PC-3 (cell line): ENCODE measurements around the gene TGM2. TPM values are rescaled to one million over a fixed set of nuclear protein-coding genes. Genes with fewer than 3 reads are reported as not detected.

Source experiments
- ATAC-seq: fragments of 200-7000 bp; cut with Tn5 transposase; 2 replicates; pipeline ENCODE4 v1.9.1; 2020; ENCODE audit warnings: mild to moderate bottlenecking, moderate library complexity
- BruUV-seq: library from RNA; stranded (reverse); fragments of 400-500 nt; replicated peaks from 2 replicates; lab custom pipeline; 2021; lab: Mats Ljungman, UMichigan
- CTCF ChIA-PET: fragments of 300-600 bp; sonication (Branson Sonifier 250); formaldehyde crosslinking; loops from one replicate; lab custom pipeline; 2022; ENCODE audit warnings: antibody characterized with exemption; lab: Charles Lee
- POLR2A ChIA-PET: fragments of 300-600 bp; sonication (Branson Sonifier 250); formaldehyde crosslinking; loops from one replicate; lab custom pipeline; 2022; ENCODE audit warnings: antibody characterized with exemption; ENCODE audit not compliant: unreplicated experiment; lab: Charles Lee
- DNase-seq: peaks from one replicate; pipeline ENCODE4 v3.0.0-alpha.2; 2015
- H2AFZ ChIP-seq: fragments of 300-600 bp; sonication (generic); 2 replicates; pipeline ENCODE4 v1.6.0; 2016; ENCODE audit warnings: antibody characterized with exemption, low read length
- H3F3A ChIP-seq: fragments of 300-600 bp; sonication (generic); one replicate; pipeline ENCODE4 v1.6.0; 2017; ENCODE audit warnings: antibody characterized with exemption, low read length, control low read depth, mild to moderate bottlenecking; ENCODE audit not compliant: unreplicated experiment
- H3K27ac ChIP-seq: fragments of 300-600 bp; sonication (generic); 2 replicates; pipeline ENCODE4 v1.5.1; 2016; ENCODE audit warnings: mild to moderate bottlenecking, low read length
- H3K27me3 ChIP-seq: fragments of 300-600 bp; sonication (generic); 2 replicates; pipeline ENCODE4 v1.6.1; 2016; ENCODE audit warnings: low read length, mixed read lengths
- H3K36me3 ChIP-seq: fragments of 300-600 bp; sonication (generic); 2 replicates; pipeline ENCODE4 v1.6.1; 2016; ENCODE audit warnings: low read depth, mixed run types, low read length, mixed read lengths
- H3K4me1 ChIP-seq: fragments of 300-600 bp; sonication (generic); 2 replicates; pipeline ENCODE4 v1.5.1; 2016; ENCODE audit warnings: low read length; ENCODE audit not compliant: insufficient read depth
- H3K4me2 ChIP-seq: fragments of 300-600 bp; sonication (generic); 2 replicates; pipeline ENCODE4 v1.6.0; 2016; ENCODE audit warnings: low read length
- H3K4me3 ChIP-seq: fragments of 300-600 bp; sonication (generic); 2 replicates; pipeline ENCODE4 v1.5.1; 2016; ENCODE audit warnings: mild to moderate bottlenecking, low read length, mixed read lengths
- H3K79me2 ChIP-seq: fragments of 300-600 bp; sonication (generic); 2 replicates; pipeline ENCODE4 v1.6.1; 2017; ENCODE audit warnings: low read length, mixed read lengths
- H3K9ac ChIP-seq: fragments of 300-600 bp; sonication (generic); 2 replicates; pipeline ENCODE4 v1.6.0; 2016; ENCODE audit warnings: mild to moderate bottlenecking, low read length
- H3K9me2 ChIP-seq: fragments of 300-600 bp; sonication (generic); replicated peaks from 2 replicates; pipeline ENCODE4 v1.6.1; 2016; ENCODE audit warnings: mixed run types, low read length, mixed read lengths
- H3K9me3 ChIP-seq: fragments of 300-600 bp; sonication (generic); 2 replicates; pipeline ENCODE4 v1.6.1; 2016; ENCODE audit warnings: low read length, mixed read lengths
- H4K20me1 ChIP-seq: fragments of 300-600 bp; sonication (generic); 2 replicates; pipeline ENCODE4 v1.6.1; 2016; ENCODE audit warnings: low read length, mixed read lengths
- CTCF ChIP-seq: fragments of 300-600 bp; sonication (generic); conservative IDR thresholded peaks from 2 replicates; pipeline ENCODE4 v1.5.1; 2017; ENCODE audit warnings: antibody characterized with exemption, low read depth, mild to moderate bottlenecking, low read length
- EZH2 ChIP-seq: fragments of 300-600 bp; sonication (generic); IDR thresholded peaks from one replicate; pipeline ENCODE4 v1.6.1; 2017; ENCODE audit warnings: antibody characterized with exemption, mild to moderate bottlenecking, low read length; ENCODE audit not compliant: unreplicated experiment
- EZH2phosphoT487 ChIP-seq: fragments of 300-600 bp; sonication (generic); IDR thresholded peaks from 2 replicates; pipeline ENCODE4 v1.6.1; 2018; ENCODE audit warnings: mild to moderate bottlenecking, antibody characterized with exemption, low read length, borderline replicate concordance
- intact Hi-C: fragments of 100-400 bp; cut with micrococcal nuclease; formaldehyde crosslinking; loops from 2 replicates; pipeline ENCODE4 v1.9.0; 2023
- total RNA-seq: library from RNA; depleted of rRNA; stranded (reverse); fragments of >200 nt; gene quantifications from 2 replicates; pipeline ENCODE4 v1.2.3, GENCODE V29; 2014

TGM2 gene
- total RNA-seq, 1 experiment from 2014 or later = 583 TPM

GRCh38 chr20:38082894-38083293 lies 82.2 kb downstream of the TGM2 start:
- Histone ChIP-seq H3K9ac (no peak overlapping the region), H3F3A (no peaks in the 10 kb centered on the region), H3K4me1 (no peaks in the 10 kb centered on the region), H3K9me3 (no peaks in the 10 kb centered on the region), H2AFZ (no peak overlapping the region), H4K20me1 (peaks cover 3% of the 10 kb centered on the region; the same call in 1 of the 2 replicates), H3K79me2 (peaks cover 50% of the 10 kb centered on the region), H3K4me3 (no peak overlapping the region), H3K4me2 (no peak overlapping the region), H3K9me2 (no peaks in the 10 kb centered on the region), H3K36me3 (peaks cover 68% of the 10 kb centered on the region), H3K27ac (no peak overlapping the region), H3K27me3 (no peaks in the 10 kb centered on the region)
- TF ChIP-seq EZH2phosphoT487 (no peak), CTCF (no peak), EZH2 (no peak)
- ATAC-seq (no peak), DNase-seq (no peak)
- intact Hi-C loops = no loop called here
- ChIA-PET POLR2A (no interaction called here), CTCF (interaction anchor here (0.6 kb wide), 1 partner anchor 90 kb away, joined by 3 read pairs; no protein-coding TSS in a partner anchor)
- no TSS peak for BruUV-seq

GRCh38 chr20:38081575-38081974 lies 83.5 kb downstream of the TGM2 start:
- ChIA-PET CTCF (no interaction called here), POLR2A (no interaction called here)
- Histone ChIP-seq H3K4me2 (no peak overlapping the region), H3K9me3 (no peaks in the 10 kb centered on the region), H3K27ac (no peak overlapping the region), H2AFZ (no peak overlapping the region), H3K9ac (no peak overlapping the region), H3K4me1 (no peaks in the 10 kb centered on the region), H4K20me1 (peaks cover 3% of the 10 kb centered on the region; the same call in 1 of the 2 replicates), H3K27me3 (no peaks in the 10 kb centered on the region), H3K79me2 (peaks cover 50% of the 10 kb centered on the region), H3F3A (no peaks in the 10 kb centered on the region), H3K9me2 (no peaks in the 10 kb centered on the region), H3K36me3 (peaks cover 64% of the 10 kb centered on the region), H3K4me3 (no peak overlapping the region)
- intact Hi-C loops = no loop called here
- DNase-seq = no peak
- BruUV-seq = no TSS peak
- ATAC-seq = no peak
- no peak for TF ChIP-seq EZH2phosphoT487
- no peak for TF ChIP-seq EZH2
- TF ChIP-seq CTCF = no peak

GRCh38 chr20:38079353-38079752 lies 85.7 kb downstream of the TGM2 start:
- no peaks in the 10 kb centered on the region for H3K27me3 ChIP-seq
- ChIA-PET POLR2A (no interaction called here), CTCF (no interaction called here)
- intact Hi-C loops = no loop called here
- no peak for DNase-seq
- no peak overlapping the region for H3K9ac ChIP-seq
- peaks cover 70% of the 10 kb centered on the region for H3K79me2 ChIP-seq
- no peak overlapping the region for H3K27ac ChIP-seq
- peaks cover 15% of the 10 kb centered on the region for H3K4me1 ChIP-seq
- ATAC-seq = no peak
- peaks cover 3% of the 10 kb centered on the region; the same call in 1 of the 2 replicates for H4K20me1 ChIP-seq
- H2AFZ ChIP-seq = no peak overlapping the region
- TF ChIP-seq CTCF = no peak
- TF ChIP-seq EZH2 = no peak
- no peak for TF ChIP-seq EZH2phosphoT487
- H3K4me2 ChIP-seq = no peak overlapping the region
- no peaks in the 10 kb centered on the region for H3F3A ChIP-seq
- no peaks in the 10 kb centered on the region for H3K9me3 ChIP-seq
- H3K36me3 ChIP-seq = peaks cover 56% of the 10 kb centered on the region
- H3K4me3 ChIP-seq = no peak overlapping the region
- H3K9me2 ChIP-seq = no peaks in the 10 kb centered on the region
- BruUV-seq = no TSS peak
